ENCODE data around the gene AFAP1.

The AFAP1 gene

GRCh38 chr4:7826909-7827306 lies 112.8 kb downstream of the AFAP1 start:
- in situ Hi-C loops (cut with MboI; ENCODE audit: low sequenced_read_pairs): no loop called here

DNA sequence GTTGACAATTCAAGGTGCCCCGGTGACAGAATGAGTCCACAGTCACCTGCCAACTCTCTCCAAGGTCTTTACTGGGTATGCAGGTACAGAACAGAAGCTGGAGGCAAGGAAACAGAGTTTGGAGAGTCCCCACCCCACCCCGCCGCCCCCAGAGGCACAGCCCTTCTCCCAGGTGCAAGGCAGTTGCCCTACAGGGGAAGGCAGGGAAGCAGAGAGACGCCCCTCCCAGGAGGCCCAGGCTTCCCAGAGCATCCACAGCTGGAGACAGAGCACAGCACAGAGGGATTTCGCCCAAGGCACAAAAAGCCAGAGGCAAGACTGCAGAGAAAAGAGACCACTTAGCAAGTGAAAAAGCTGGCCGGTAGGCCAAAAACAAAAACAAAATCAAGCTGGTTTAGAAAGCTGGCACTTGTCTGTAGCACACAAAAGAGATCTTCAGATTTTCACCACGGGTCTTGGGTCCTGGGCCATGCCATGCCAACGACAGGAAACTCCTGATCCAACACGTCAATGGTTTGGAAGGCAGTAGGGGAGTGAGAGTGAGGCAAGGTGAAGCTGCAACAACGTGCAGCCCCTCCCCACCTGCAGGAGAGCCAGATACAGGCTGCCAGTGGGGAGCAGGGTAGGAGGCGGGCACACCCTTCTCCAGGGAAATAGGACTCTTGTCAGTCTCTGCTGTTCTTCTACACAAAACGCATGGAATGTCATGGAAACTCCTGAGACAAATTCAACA lies 113.3 kb downstream of the AFAP1 start:
- in situ Hi-C loops (cut with MboI; ENCODE audit: low sequenced_read_pairs): no loop called here

- in situ Hi-C loops (cut with MboI; ENCODE audit: low sequenced_read_pairs): no loop called here
Measured at GRCh38 chr4:7824218-7824617, 115.4 kb downstream of the AFAP1 start.

DNA sequence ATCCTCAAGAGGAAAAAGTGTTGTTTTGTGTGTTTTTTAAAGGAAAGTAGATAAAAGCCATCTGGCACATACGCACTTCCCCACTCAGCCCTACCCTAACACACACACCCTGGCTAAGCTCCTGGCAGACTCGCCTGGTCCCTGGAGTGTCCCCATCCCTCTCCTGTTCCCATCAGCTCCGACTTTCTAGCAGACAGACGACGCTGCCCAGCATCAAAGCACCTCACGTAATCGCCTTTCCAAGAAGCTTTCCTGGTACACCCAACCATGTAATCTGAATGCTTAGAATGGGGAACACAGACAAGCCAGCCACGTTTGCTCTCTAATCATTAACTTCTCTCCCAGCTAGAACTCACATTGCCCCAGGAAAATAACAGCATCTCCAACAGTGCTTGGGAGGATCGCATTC lies 116.2 kb downstream of the AFAP1 start:
- in situ Hi-C loops (cut with MboI; ENCODE audit: low sequenced_read_pairs): no loop called here

- in situ Hi-C loops (cut with MboI; ENCODE audit: low sequenced_read_pairs): no loop called here
Measured at GRCh38 chr4:7822877-7823276, 116.8 kb downstream of the AFAP1 start.

GRCh38 chr4:7822137-7822505 lies 117.5 kb downstream of the AFAP1 start:
- in situ Hi-C loops (cut with MboI; ENCODE audit: low sequenced_read_pairs): no loop called here

- in situ Hi-C loops (cut with MboI; ENCODE audit: low sequenced_read_pairs): no loop called here
Measured at GRCh38 chr4:7821245-7822136, 118.2 kb downstream of the AFAP1 start.

DNA sequence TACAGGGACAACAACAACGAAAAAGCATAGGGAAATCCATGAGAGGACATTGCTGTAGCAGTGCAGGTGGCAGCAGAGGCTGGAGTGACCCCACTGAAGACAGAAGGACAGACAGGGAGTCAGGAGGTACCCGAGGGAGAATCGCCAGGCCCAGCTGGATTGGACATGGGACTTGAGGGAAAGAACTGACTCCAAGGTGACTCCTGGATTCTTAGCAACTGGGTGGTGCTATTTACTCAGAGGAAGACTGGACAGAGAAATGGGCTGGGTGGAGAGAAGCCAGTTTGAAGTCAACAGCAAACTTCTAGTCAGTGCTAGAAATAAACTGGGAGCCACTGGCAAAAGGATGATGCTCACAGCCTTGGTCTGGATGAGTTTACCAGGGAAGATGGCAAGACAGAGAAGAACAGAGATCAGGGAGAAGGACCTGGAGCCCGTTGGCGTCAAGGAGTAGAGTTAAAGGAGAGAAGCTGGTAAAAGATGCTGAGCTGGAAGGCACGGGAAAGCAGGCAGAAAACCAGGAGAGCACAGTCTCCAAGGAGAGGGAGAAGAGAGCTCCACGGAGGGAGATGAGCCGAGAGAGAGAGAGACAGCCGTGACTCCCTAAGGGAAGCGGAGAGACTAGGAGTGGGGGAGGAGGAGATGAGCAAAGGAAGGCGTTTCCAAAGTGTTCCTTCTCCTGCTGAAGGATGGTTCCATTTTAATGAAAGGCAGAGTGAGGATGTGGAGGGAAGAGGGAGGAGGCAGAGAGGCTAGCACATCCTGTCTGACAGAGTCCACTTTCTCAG lies 119.4 kb downstream of the AFAP1 start:
- in situ Hi-C loops (cut with MboI; ENCODE audit: low sequenced_read_pairs): no loop called here

DNA sequence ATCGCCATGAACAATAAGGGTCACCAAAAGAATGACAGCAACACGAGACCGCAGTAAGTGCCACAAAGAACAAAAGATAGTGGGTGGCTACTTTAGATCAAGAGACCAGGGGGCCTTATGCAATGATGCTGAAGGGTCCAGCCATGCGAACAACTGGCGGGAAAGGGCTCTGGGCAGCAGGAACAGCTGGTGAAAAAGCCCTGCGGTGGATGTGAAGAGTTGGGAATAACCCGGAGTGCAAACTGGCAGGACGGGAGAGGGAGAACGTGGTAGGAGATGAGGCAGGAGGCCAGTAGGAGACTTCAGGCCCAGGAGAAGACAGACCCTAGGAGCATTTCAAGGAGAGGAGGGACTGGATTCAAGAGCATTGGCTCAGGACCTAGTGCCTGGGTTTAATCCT lies 120.2 kb downstream of the AFAP1 start:
- in situ Hi-C loops (cut with MboI; ENCODE audit: low sequenced_read_pairs): no loop called here

DNA sequence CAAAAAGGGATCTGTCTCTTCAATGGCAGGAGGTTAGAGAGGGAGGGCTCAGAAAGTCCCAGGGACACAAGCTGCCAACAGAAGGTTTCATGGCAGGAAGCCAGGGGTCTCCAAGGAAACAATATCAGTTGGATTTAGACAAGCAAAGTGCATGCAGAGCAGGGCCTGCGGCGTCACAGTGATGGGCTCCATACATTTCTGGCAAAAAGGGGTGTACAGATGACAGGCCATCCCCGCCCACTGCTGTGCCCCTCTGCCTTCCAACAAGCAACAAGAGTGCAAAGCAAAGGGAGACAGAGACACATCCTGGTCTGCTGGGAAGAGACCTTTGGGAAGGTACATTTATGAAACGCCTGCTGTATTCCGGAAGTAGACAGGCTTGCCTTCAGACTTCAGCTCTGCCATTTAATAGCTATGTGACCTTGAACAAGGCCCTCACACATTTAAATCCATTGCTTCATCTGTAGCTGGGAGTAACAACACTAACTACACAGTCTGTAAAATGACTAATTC lies 121.2 kb downstream of the AFAP1 start:
- in situ Hi-C loops (cut with MboI; ENCODE audit: low sequenced_read_pairs): no loop called here

- in situ Hi-C loops (cut with MboI; ENCODE audit: low sequenced_read_pairs): no loop called here
Measured at GRCh38 chr4:7817877-7818398, 121.7 kb downstream of the AFAP1 start.

DNA sequence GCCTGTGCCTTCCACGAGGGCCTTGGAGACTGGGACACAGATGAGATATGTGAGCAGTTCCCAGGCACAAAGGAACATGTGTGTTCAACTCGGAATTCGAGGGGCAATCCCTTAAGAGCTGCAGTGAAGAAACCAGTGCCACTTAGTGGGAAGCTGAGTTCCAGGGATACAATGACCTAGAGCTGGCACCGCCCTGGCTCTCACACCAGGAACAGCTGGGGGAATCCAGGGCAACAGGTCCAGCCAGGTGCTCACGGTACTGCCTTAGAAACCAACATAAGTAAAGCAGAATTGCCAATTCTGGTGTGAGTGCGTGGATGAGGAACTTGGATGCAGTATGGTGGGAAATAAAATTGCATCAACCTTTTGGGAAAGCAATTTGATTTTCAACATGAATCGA lies 122.9 kb downstream of the AFAP1 start:
- in situ Hi-C loops (cut with MboI; ENCODE audit: low sequenced_read_pairs): no loop called here

DNA sequence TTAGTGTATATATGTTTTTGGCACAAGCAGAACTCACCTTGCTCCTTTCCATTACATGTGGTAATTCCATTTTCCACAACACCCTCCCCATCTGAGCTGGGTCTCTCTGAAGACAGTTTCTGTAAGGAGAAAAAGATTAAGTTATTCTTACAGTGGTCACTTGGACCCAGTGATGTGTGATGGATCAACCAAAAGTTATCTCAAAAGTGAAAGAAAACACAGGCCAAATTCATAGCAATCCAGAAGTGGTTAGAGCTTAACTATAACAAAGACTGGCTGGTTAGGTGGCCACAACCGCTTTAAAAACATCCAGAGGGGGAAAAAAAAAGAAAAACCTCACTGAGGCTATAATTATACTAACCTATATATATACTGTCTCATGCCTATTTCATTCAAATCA lies 123.7 kb downstream of the AFAP1 start:
- in situ Hi-C loops (cut with MboI; ENCODE audit: low sequenced_read_pairs): no loop called here

GRCh38 chr4:7815562-7815961 lies 124.1 kb downstream of the AFAP1 start:
- in situ Hi-C loops (cut with MboI; ENCODE audit: low sequenced_read_pairs): no loop called here

- in situ Hi-C loops (cut with MboI; ENCODE audit: low sequenced_read_pairs): no loop called here
Measured at GRCh38 chr4:7814451-7814850, 125.2 kb downstream of the AFAP1 start.

- in situ Hi-C loops (cut with MboI; ENCODE audit: low sequenced_read_pairs): no loop called here
Measured at GRCh38 chr4:7813674-7814073, 126.0 kb downstream of the AFAP1 start.

DNA sequence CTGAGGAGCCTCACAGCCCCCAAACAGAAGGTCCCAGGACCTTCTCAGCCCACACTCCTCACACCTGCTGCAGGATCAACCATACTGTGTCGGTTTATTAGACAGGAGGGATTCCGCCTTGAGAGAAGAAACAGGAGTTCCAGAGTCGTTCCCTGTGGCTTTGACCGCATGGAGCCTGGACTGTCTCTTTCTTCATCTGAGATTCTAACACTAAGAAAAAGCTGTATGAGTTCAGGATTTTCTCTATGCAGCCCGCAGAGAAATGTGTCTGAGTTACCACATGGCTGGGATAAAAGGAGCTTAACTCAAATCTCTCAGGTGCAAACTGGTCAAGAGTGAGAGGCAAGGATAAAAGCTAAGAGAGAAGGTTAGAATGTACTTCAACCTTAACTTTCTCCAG lies 126.7 kb downstream of the AFAP1 start:
- in situ Hi-C loops (cut with MboI; ENCODE audit: low sequenced_read_pairs): no loop called here

GRCh38 chr4:7812231-7812857 lies 127.3 kb downstream of the AFAP1 start:
- in situ Hi-C loops (cut with MboI; ENCODE audit: low sequenced_read_pairs): no loop called here

DNA sequence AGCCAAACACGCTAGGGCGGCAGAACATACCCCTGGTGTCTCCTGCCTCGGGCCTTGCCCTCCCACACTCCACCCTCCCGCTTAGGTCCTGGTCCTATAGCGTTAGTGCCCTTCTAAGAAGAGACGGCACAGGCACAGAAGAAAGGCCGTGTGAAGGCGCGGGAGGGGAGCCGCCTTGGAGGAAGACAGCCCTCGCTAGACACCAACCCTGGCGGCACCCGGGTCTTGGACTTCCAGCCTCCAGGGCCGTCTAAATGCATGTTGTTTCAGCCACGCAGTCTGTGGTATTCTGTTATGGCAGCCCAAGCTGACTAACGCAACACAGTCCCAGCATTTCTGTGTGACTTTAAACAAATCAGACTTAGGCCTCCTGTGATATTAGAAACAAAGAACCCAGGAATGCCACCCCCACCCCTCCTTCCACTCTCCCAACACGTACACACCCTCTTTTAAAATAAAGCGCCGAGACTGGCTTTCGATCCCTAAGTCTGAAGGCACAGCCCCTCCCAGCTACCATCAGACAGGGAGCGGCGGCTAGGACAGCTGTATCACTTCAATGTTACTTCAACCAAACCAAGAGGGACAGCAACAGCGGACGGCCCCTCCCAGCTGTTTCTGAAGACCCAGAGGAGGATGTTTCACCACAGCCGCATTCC lies 128.0 kb downstream of the AFAP1 start:
- in situ Hi-C loops (cut with MboI; ENCODE audit: low sequenced_read_pairs): no loop called here
